Aorta (tissue), 5 donors: ENCODE results near the gene RSPH3. TPM values are rescaled to one million over a fixed set of nuclear protein-coding genes. Genes with fewer than 3 reads are reported as not detected.
"Not testable (repeated sequence)": the region's sequence is repeated elsewhere in the genome, so short reads cannot be mapped to it uniquely, and the experiment has no call there.

Source experiments
- ATAC-seq: fragments of 200-7000 bp; cut with Tn5 transposase; one replicate; pipeline ENCODE4 v1.9.1; 2022; ENCODE audit warnings: moderate library complexity; ENCODE audit not compliant: low FRiP score
- DNase-seq, 2 donors: peaks; one replicate each; pipeline ENCODE4 v3.0.0-alpha.2; 2020
- H3K27ac ChIP-seq, 2 donors: one replicate each; pipeline ENCODE4 v1.5.1; 2013; ENCODE audit warnings: low read length in 2 of 2, mild to moderate bottlenecking in 2 of 2, moderate library complexity in 2 of 2, control low read depth in 1 of 2, inconsistent platforms in 1 of 2, low read depth in 1 of 2
- H3K27me3 ChIP-seq, 2 donors: one replicate each; pipeline ENCODE4 v1.6.1; 2013; ENCODE audit warnings: control low read depth in 1 of 2, low read length in 1 of 2, mild to moderate bottlenecking in 1 of 2, moderate library complexity in 1 of 2; ENCODE audit not compliant: insufficient read depth in 2 of 2, control insufficient read depth in 1 of 2
- H3K36me3 ChIP-seq, 2 donors: one replicate each; pipeline ENCODE4 v1.6.1; 2013; ENCODE audit warnings: control low read depth in 1 of 2, low read length in 1 of 2, mild to moderate bottlenecking in 1 of 2; ENCODE audit not compliant: insufficient read depth in 2 of 2, control insufficient read depth in 1 of 2
- H3K4me1 ChIP-seq, 2 donors: one replicate each; pipeline ENCODE4 v1.6.1; 2013; ENCODE audit warnings: low read length in 2 of 2, control low read depth in 1 of 2, mild to moderate bottlenecking in 1 of 2, moderate library complexity in 1 of 2; ENCODE audit not compliant: insufficient read depth in 2 of 2, control insufficient read depth in 1 of 2
- H3K4me3 ChIP-seq, 2 donors: one replicate each; pipeline ENCODE4 v1.5.1; 2013; ENCODE audit warnings: low read length in 2 of 2, control low read depth in 1 of 2, mild to moderate bottlenecking in 1 of 2
- H3K9me3 ChIP-seq: one replicate; pipeline ENCODE4 v1.6.1; 2013; ENCODE audit warnings: mild to moderate bottlenecking, low read length; ENCODE audit not compliant: control insufficient read depth
- WGBS, 2 donors: extraction: QIAGEN DNeasy Blood & Tissue Kit; methylation state at CpG; one replicate each; pipeline ENCODE4 v1.1.7; 2013; 5-methylcytosine and 5-hydroxymethylcytosine counted together
- intact Hi-C, 2 donors: fragments of 100-400 bp; cut with DNase I; formaldehyde crosslinking; loops; one replicate each; pipeline versions ENCODE4 v1.14.2 to v1.15.0; 2022
- polyA plus RNA-seq, 2 donors: library from polyadenylated mRNA; stranded (reverse); fragments of 200-250 nt; gene quantifications; one replicate each; pipeline ENCODE4 v1.2.3, GENCODE V29; 2013
- total RNA-seq, 2 donors: library from RNA; stranded (reverse); fragmentation: NEBNext Ultra II Directional; extraction: Animal tissue kit (Norgen Biotek cat#: 25700); gene quantifications; one replicate each; pipeline ENCODE4 v1.2.1, GENCODE V29; 2021
- donor health status: healthy with polysubstance abuse.
- donor health status: Bipolar disorder and iron deficiency.
- donor health status: DM: no; HTN: no; CAD: no.
- donor health status: DM: no; HTN: no; CAD: no.
- donor health status: DM: yes; HTN: yes; CAD: no.

RSPH3 gene
- total and polyA plus RNA-seq, 4 donors: 2.7 to 8.1 (median 4.7) TPM

DNA sequence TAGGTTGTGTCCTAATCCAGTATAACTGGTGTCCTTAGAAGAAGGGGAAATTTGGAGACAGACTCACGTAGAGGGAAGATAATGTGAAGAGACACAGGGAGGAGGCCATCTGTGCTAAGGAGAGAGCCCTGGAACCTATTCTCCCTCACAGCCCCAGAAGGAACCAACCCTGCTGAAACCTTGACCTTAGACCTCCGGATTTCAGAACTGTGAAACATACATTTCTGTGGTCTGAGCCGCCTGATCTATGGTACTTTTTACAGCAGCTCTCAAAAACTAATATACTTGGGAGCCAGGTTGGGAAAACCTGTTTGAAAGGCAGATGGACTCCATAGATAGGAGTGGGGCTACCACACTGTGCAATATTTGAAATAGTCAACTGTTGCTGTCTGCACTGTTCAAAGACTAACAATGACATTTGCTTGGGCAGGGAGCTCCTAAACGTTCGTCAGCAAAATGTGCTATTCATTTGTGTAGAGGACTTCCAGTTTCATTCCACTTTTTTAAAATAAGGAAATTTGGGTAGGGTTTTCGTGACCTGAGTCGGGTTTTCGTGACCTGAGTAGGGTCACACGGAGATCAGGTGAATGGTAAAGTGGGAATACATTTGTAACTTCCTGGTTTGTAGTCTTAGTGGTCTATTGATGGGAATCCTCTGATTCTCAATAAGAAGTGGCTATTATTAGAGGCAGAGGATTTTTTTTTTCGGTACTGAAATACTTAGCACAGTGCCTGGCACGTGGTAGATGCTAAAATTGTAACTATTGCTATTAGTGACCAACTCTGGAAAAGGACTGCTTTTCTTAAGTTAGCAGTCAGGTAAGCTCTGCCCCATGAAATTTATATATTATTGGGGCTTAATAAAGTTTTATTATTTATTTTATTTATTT is 33.4 kb upstream of the RSPH3 start:
- Histone ChIP-seq H3K4me1 (no peaks in the 10 kb centered on the region), H3K4me3 (no peak overlapping the region), H3K36me3 (no peaks in the 10 kb centered on the region), H3K27me3 (no peaks in the 10 kb centered on the region), H3K27ac (no peak overlapping the region), H3K9me3 (no peaks in the 10 kb centered on the region)
- DNase-seq (no peak), ATAC-seq (no peak)
- 90 to 93% methylated on average over 11 of the region's 11 CpGs for WGBS, 2 donors
- intact Hi-C loops: no loop called here

DNA sequence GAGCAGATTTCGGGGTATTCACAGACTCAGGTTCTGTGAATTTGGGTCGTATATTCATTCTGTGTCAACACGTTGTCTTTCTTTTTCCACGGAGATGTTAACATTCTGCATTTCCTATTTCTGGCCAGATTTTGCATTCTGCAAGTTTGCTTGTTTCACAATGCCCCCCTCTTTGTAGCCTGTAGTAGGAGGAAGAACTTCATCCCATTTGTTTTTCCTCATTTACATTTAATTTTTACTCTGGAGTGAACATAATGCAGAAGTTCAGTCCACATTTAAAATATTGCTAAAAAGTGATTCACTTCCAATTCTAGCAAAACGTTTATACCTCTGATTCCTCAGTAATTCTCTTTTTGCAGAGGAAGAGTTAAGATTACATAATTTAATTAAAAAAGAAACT is 31.8 kb upstream of the RSPH3 start:
- Histone ChIP-seq H3K4me1 (no peaks in the 10 kb centered on the region), H3K36me3 (no peaks in the 10 kb centered on the region), H3K4me3 (no peak overlapping the region), H3K27me3 (no peaks in the 10 kb centered on the region), H3K9me3 (no peaks in the 10 kb centered on the region), H3K27ac (no peak overlapping the region)
- ATAC-seq (no peak), DNase-seq (no peak)
- intact Hi-C loops: no loop called here
- 69 to 81% methylated on average over 5 of the region's 5 CpGs for WGBS, 2 donors

DNA sequence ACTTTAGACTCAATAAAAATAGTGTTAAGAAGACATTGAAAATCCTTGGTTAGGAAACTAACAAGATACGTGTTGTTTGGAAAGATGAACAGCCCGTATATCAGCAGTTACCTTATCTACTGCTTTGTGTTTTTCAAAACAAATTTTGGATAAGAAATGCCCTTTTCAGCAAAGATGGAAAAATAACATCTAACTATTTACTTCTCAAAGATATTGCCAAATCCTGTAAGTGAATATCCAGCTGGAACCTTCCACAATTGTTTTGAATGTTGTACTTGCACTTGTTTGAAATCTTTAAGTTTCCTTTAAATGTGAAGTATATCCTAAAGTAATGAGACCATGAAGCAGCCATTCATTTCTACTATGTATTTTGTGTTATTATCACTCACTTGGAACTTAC is 30.2 kb upstream of the RSPH3 start:
- Histone ChIP-seq H3K36me3 (no peaks in the 10 kb centered on the region), H3K9me3 (no peaks in the 10 kb centered on the region), H3K27ac (no peak overlapping the region), H3K4me1 (no peaks in the 10 kb centered on the region), H3K27me3 (no peaks in the 10 kb centered on the region), H3K4me3 (no peak overlapping the region)
- intact Hi-C loops: no loop called here
- DNase-seq (no peak), ATAC-seq (no peak)
- WGBS, 2 donors: 89 to 94% methylated on average over 2 of the region's 2 CpGs

DNA sequence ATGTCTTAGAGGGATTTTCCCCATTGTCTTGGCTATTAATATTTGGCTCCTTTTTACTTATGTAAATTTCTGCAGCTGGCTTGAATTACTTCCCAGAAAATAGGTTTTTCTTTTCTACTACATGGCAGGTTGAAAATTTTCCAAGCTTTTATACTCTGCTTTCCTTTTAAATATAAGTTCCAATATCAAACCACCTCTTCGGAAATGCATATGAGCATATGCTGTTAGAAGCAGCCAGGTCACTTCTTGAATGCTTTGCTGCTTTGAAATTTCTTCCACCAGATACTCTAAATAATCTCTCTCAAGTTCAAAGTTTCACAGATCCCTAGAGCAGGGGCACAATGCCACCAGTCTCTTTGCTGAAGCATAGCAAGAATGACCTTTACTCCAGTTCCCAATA is 25.2 kb upstream of the RSPH3 start:
- H3K27me3 ChIP-seq, H3K36me3 ChIP-seq, H3K27ac ChIP-seq, intact Hi-C loops, ATAC-seq, H3K9me3 ChIP-seq, H3K4me1 ChIP-seq, H3K4me3 ChIP-seq, DNase-seq: not testable (repeated sequence)
- whole genome bisulfite sequencing, 2 donors: 41 to 98% methylated on average over 1 of the region's 1 CpG

- H3K27ac ChIP-seq: no peak overlapping the region
- peaks cover 4% of the 10 kb centered on the region for H3K9me3 ChIP-seq
- WGBS, 2 donors: 90 to 93% methylated on average over 4 of the region's 4 CpGs
- no peak for DNase-seq
- H3K27me3 ChIP-seq: no peaks in the 10 kb centered on the region
- no peak overlapping the region for H3K4me3 ChIP-seq
- H3K36me3 ChIP-seq: no peaks in the 10 kb centered on the region
- intact Hi-C loops: no loop called here
- H3K4me1 ChIP-seq: no peaks in the 10 kb centered on the region
- ATAC-seq: no peak
Measured at GRCh38 chr6:159023893-159024292, 23.9 kb upstream of the RSPH3 start.

DNA sequence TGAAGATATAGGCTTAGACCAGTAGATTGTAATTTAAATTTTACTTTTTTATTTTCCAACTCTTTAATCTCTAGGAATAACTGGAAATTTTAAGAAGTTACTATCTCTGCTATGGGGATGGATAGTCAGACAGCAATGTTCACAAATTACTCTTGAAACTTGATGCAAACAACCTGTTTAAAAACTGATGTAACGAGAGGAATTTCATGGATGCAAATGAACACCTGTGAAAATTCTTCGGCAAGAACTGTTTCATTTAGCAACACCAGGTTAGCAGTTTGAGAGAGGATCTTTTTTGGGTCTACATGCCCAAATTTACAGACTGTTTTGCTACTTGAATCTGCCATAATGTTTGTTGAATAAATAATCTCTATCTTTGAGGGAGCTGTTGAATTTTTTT is 20.0 kb upstream of the RSPH3 start:
- intact Hi-C loops: no loop called here
- H3K36me3 ChIP-seq: no peaks in the 10 kb centered on the region
- H3K9me3 ChIP-seq: peaks cover 4% of the 10 kb centered on the region
- DNase-seq: no peak
- no peak overlapping the region for H3K27ac ChIP-seq
- no peaks in the 10 kb centered on the region for H3K27me3 ChIP-seq
- 96 to 98% methylated on average over 2 of the region's 2 CpGs for WGBS, 2 donors
- no peaks in the 10 kb centered on the region for H3K4me1 ChIP-seq
- no peak overlapping the region for H3K4me3 ChIP-seq
- no peak for ATAC-seq

- ATAC-seq (no peak), DNase-seq (no peak)
- Histone ChIP-seq H3K9me3 (no peaks in the 10 kb centered on the region), H3K4me3 (no peak overlapping the region), H3K36me3 (no peaks in the 10 kb centered on the region), H3K4me1 (no peaks in the 10 kb centered on the region), H3K27me3 (no peaks in the 10 kb centered on the region), H3K27ac (no peak overlapping the region)
- intact Hi-C loops: no loop called here
- WGBS, 2 donors: 37 to 39% methylated on average over 3 of the region's 3 CpGs
Measured at GRCh38 chr6:159017757-159018559, 18.0 kb upstream of the RSPH3 start.

GRCh38 chr6:159014406-159014805 is 14.4 kb upstream of the RSPH3 start:
- H3K27ac ChIP-seq: no peak overlapping the region
- intact Hi-C loops: no loop called here
- H3K4me1 ChIP-seq: no peaks in the 10 kb centered on the region
- H3K36me3 ChIP-seq: no peaks in the 10 kb centered on the region
- H3K27me3 ChIP-seq: no peaks in the 10 kb centered on the region
- no peak for DNase-seq
- H3K9me3 ChIP-seq: no peaks in the 10 kb centered on the region
- no peak for ATAC-seq
- H3K4me3 ChIP-seq: no peak overlapping the region

GRCh38 chr6:159013229-159013628 is 13.2 kb upstream of the RSPH3 start:
- H3K27me3 ChIP-seq: no peaks in the 10 kb centered on the region
- no peak overlapping the region for H3K4me3 ChIP-seq
- intact Hi-C loops: no loop called here
- no peak for DNase-seq
- no peaks in the 10 kb centered on the region for H3K36me3 ChIP-seq
- no peaks in the 10 kb centered on the region for H3K9me3 ChIP-seq
- no peaks in the 10 kb centered on the region for H3K4me1 ChIP-seq
- 84 to 93% methylated on average over 5 of the region's 5 CpGs for WGBS, 2 donors
- ATAC-seq: no peak
- H3K27ac ChIP-seq: no peak overlapping the region
